ENCODE results near the gene MED13.

The MED13 gene, protein sequence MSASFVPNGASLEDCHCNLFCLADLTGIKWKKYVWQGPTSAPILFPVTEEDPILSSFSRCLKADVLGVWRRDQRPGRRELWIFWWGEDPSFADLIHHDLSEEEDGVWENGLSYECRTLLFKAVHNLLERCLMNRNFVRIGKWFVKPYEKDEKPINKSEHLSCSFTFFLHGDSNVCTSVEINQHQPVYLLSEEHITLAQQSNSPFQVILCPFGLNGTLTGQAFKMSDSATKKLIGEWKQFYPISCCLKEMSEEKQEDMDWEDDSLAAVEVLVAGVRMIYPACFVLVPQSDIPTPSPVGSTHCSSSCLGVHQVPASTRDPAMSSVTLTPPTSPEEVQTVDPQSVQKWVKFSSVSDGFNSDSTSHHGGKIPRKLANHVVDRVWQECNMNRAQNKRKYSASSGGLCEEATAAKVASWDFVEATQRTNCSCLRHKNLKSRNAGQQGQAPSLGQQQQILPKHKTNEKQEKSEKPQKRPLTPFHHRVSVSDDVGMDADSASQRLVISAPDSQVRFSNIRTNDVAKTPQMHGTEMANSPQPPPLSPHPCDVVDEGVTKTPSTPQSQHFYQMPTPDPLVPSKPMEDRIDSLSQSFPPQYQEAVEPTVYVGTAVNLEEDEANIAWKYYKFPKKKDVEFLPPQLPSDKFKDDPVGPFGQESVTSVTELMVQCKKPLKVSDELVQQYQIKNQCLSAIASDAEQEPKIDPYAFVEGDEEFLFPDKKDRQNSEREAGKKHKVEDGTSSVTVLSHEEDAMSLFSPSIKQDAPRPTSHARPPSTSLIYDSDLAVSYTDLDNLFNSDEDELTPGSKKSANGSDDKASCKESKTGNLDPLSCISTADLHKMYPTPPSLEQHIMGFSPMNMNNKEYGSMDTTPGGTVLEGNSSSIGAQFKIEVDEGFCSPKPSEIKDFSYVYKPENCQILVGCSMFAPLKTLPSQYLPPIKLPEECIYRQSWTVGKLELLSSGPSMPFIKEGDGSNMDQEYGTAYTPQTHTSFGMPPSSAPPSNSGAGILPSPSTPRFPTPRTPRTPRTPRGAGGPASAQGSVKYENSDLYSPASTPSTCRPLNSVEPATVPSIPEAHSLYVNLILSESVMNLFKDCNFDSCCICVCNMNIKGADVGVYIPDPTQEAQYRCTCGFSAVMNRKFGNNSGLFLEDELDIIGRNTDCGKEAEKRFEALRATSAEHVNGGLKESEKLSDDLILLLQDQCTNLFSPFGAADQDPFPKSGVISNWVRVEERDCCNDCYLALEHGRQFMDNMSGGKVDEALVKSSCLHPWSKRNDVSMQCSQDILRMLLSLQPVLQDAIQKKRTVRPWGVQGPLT (N-terminal part only)

DNA sequence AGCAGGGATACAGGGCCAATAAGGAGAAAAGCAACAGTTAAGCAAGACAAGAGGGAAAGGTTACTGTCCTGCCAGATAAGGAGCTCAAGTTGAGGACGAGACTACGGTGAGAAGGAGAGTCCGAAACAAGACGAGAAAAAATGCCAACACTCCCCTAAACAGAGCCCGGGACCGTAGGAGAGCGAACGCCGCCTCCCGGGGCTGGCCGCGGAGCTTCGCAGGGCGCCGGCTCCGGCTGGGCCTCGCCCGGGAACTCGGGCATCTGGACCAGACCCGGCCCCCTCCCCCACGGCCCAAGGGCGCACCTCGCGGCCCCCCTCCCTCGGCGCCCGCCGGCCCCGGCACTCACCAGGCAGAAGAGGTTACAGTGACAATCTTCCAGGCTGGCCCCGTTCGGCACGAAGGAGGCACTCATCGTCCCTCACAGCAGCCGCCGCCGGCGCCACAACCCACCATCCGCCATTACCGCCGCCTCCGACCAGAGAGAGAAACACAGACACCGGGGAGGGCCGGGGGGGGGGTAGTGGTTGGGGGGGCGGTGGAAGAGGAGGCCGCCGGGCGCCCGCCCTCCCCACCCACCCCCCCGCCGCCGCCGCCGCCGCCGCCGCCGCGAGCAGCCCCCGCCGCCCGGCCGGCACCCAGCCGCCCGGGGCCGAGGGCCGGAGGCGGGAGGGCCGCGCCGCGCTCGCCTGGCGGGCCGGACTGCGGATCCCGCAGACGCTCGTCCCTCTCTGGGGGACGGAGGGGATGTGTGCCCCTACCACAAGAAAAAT is at the start of gene MED13:
MED13 (minus strand) TSS at position 488 of the 773 bp plus-strand sequence; CDS start at position 415, 73 bp downstream.
- DNase-seq (ENCODE audit: low spot score): peak; percentile 73

DNA sequence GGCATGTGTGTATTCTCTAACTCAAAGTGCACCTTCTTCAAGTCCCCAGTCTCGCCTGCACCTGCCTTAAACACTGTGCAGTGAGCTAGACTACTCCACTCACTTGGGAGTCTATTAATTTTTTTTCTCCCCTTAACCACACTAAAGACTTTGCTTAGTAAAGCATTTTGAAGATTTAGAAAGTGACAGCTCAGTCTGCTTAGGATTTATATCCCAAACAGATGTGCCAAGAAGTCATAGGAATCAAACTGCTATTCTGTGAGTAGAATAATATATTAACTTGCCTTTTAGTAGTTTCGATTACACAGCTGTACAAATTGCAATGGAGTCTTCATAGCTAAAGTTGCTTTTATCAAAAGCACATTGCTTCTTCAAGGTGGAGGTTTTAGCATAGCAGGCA is 47.2 kb upstream of the MED13 start:
- no peak for DNase-seq (ENCODE audit: low spot score)

DNA sequence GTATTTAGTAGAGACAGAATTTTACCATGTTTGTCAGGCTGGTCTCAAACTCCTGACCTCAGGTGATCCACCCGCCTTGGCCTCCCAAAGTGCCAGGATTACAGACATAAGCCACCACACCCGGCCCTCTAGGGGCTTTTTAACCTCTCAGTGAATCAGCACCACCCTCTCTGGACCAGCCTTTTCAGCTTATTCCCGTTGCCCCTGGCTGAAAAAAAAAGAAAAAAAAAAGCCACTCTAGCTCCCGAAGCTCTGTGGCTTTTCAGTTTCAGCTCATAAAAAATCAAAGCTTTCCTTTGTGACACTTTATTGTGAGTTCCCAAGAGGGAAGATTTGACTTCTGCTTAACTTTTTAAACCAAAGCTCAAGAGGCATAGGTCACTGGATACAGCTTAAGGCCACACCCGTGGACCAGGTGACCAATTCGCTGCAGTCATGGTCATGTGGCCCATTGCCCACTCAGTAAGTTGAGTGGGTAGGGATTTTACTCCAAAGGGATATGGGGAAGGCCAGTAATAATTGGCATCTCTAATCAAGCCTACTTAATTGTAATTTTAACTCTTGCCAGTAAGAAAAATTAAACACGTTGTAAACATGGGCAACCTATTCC is 46.6 kb upstream of the MED13 start:
- no peak for DNase-seq (ENCODE audit: low spot score)

DNA sequence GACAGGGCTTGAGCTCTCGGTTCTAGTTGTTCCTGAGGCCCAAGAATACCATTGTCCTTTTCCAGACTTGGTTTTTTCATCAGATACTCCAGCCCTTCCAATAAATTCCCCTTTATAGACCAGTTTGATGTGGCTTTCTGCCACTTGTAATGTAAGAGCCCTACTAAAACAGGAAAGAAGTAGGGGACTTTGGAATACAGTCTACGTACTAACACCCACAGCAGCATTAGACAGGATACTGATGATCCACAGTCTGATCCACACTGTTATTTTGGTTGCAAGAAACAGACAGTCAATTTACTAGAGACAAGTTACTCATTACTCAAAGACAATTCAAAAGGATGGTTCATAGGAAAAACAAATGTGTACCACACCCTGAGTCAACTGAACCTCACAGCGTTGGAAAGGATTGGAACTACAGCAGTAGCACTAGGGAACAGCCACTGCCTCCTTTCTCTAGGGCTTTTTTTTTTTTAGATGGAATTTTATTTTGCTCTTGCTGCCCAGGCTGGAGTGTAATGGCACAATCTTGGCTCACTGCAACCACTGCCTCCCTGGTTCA is 45.9 kb upstream of the MED13 start:
- DNase-seq (ENCODE audit: low spot score): no peak

DNA sequence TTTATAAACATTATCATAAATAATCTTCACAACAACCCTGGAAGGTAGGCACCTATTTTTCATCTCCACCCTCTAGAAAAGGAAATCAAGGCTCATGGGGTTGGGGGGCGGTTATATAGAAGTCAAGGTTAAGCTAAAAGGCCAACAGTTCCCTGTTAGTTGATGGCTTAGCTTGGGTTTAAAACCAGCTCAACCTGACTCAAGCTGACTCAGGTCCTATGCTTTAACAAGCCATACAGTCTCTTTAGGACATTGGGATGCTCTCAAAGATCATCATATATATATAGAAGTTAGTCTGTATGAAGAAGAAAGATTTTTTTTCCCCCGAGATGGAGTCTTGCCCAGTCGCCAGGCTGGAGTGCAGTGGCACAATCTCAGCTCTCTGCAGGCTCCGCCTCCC is 44.8 kb upstream of the MED13 start:
- DNase-seq (ENCODE audit: low spot score): no peak

DNA sequence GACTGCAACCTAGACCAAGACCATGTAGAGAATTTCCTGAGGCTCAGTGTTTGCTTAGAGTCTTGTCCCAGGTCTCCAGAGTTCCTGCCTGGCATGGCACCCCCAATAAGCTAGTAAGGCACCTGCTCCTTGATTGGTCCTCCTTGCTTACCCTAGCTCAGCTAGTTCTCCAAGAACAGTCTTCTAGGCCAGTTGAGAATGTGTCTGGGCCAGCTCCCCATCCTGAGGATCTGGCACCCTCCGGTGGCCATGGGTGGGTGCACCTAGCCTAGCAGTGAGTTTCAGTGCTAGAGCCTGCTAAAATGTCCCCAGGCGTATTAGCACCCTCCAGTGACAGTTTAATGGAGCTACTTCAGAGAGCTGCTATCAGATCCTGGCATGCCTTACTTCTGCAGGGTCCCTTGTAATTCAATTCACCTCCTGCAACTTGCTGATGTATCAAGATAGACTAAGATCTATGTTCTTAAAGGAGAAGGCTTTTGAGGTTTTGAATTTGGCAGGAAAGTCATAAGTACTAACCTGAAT is 44.4 kb upstream of the MED13 start:
- DNase-seq (ENCODE audit: low spot score): peak; percentile 66

DNA sequence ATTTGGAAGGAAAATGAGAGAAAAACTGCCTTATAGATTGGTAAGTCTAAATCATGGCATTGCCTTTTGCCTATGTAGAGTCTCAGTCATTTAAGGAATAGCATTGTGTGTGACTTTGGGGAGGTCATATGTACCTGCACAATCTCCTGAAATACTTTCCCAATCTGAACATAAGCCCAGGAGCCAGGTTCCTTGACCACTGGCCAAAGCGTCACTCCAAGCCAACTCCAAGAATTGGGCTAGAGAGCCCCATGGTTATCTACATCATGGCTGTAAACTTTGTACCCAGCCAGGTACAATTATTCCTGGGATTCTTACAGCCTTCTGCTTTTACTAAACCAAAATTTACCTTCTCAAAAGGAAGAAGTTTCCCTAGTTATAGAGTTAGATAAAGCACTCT is 40.8 kb upstream of the MED13 start:
- no peak for DNase-seq (ENCODE audit: low spot score)

DNA sequence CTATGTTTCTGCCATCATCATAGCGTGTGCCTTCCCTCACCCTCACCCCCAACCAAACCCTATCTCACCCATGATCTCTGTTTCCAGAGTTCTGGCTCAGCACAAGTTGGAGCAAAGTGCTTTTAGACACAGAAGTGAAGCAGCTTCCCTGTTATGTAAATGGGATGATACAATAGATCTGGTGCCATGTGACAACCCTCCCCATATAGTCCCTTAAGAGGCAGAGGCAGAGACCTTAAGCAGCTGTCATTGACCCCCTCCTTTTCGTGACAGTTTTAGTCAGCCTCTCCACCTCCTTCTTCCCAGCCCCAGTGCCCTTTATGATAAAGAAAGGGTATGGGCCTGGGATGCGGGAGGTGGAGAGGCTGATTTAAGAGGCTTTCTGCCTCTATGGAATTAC is 40.3 kb upstream of the MED13 start:
- DNase-seq (ENCODE audit: low spot score): no peak

DNA sequence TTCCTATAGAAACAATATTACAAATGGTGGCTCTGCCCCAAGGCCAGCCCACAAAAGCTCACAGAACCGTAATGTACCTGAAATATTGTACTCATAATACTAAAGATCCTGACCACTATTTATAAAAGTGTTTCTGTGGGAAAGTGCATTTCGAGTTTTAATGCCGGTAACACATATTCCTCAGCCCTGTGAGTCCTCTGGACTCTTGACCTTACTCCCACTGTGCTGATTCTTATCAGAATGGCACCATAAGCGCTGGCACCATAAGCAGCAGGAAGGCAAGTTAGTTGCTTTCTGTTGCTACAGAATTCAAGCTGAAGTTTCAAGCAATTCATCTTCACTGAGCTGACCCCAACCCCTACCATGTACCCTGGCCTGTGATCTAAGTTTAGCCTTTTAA is 36.4 kb upstream of the MED13 start:
- no peak for DNase-seq (ENCODE audit: low spot score)

DNA sequence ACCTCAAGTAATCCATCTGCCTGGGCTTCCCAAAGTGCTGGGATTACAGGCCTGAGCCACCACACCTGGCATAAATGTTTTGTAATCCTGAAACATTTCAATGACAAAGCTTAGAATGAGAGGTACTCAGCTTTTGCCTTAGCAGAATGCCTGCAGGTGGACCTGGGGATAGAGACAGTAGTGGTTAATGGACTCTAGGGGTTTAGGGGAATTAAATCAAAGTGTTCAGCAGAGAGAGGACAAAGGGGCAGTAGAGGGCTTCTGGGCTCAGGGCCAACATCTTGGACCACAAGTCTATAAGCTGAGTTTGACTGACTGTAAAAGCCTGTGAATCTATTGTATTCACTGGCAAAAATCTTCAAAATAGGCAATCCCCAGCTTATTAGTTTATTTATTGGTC is 36.0 kb upstream of the MED13 start:
- DNase-seq (ENCODE audit: low spot score): no peak

DNA sequence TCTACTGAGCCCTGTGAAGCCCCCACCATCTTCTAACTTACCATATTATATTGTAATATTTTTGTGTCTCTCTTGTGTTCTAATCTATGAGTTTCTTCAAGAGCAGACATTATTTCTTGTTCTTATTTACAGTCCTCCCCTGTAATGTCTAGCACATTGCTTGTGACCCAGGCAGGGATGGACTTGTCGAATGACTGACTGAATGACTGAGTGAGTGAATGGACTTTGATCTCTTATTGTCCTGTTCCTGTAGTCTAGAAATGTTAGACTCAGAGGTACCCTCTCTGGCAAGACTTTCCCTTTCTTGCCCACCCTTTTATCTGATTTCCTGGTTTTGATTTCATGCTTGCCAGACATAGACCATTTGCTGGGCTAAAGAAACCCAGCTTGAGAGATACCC is 35.0 kb upstream of the MED13 start:
- DNase-seq (ENCODE audit: low spot score): no peak

DNA sequence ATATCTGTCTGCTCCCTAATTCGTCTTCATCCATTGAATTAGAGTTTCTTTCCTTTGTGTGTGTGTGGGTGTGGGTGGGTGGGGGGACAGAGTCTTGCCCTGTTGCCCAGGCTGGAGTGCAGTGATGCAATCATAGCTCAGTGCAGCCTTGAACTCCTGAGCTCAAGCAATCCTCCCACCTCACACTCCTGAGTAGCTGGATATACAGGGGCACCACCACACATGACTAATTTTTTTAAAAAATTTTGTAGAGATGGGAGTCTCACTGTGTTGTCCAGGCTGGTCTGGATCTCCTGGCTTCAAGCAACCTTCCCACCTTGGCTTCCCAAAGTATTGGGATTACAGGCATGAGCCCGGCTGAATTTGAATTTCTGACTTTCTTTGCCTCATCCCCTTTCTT is 34.5 kb upstream of the MED13 start:
- no peak for DNase-seq (ENCODE audit: low spot score)

DNA sequence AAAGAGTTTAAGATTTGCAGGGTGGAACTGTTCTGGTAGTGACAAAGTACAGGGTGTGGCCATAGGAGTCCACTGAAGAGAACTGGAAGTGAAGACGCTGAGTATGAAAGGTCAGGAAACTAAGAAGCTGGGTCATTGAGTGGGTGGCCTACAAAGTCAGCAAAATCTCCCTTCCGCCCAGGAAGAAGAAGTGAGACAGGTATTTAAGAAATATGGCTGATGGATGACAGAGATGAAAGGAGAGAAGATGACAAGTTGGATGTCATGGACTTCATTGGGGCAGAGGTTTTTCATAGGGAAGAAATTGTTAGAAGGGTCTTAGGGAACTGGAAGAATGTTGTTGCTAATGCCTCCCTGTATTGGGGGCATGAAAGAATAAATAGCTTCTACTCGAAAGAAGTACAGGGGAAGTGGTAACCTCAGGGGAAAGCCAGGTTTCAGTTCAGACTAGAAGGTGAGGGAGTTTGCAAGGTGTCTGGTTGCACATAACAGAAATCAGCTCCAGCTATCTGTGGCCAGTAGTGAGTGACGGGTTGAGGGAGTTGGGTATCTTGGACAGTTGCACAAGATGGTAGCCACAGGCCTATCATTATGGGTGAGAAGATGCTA is 33.6 kb upstream of the MED13 start:
- DNase-seq (ENCODE audit: low spot score): peak; percentile 49

DNA sequence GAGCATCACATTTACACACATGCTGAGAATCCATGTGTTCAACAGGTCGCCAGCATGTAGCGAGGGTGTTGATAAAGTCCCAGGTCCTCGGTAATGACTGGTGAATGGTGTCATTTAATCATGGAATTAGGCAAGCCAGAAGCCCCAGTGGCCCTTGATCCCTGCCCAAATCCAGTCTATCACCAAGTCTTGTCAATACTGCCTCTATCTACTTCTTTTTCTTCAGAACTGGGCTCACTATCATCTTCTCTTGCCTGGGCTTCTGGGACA is 31.3 kb upstream of the MED13 start:
- no peak for DNase-seq (ENCODE audit: low spot score)

DNA sequence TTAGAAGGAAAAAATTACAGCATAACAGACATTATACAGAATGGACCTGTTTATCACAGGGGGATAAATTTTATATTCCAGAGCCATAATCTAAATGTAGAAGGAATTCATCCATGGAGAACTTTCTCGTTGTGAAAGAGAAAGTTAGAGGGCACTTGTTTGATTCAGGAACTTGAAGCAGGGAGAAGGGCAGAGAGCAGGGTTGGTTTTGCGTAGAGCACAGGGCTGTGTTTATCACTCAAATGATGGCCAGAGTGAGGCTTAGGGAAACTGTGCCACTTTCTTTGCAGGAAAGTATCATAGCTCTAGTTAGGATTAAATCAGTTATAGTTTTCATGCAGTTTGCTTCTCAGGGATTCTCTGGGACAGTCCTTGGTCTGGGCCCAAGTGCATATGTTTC is 29.1 kb upstream of the MED13 start:
- DNase-seq (ENCODE audit: low spot score): no peak

DNA sequence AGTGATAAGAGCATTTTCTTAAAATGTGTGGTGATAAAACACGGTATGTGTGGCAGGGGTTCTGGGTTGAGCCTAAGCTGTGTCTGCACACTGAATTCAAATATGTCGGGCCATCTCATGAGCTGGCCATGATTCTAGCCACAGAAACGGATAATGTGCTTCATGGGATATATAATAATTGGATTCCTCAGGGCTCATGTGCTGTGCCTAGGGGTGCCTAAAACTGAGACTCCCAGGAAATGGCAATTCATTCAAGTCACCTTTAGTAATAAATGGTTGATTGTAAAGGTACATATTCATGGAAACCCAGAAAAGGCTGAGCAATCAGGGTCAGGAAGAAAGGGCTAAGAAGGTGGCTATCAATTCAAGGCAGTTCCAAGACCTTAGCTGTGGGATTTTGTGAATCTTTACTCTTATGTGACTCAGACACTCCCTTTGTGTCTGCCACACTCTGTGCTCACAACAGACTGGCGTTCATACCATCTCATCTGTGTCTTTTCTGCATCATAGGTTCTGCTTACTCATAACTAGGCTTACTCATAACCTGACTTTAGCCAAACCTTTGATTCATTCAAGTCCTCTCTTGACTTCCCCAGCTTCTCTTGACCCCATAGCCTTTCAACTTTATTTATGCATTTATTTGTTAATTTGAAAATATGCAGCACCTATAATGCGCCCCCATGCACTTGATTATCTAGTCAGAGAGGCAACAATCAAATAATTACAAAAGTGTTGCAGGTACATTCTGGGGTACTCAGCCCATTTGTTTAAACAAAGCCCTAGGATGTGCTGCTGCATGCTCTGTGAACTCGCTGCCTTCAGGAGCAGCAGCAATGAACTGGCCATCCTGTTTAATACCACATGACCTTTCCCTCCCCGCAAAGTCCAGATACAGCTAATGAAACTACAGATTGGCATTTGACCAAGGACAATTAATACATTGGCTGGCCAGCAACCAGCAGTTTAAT is 28.4 kb upstream of the MED13 start:
- no peak for DNase-seq (ENCODE audit: low spot score)

DNA sequence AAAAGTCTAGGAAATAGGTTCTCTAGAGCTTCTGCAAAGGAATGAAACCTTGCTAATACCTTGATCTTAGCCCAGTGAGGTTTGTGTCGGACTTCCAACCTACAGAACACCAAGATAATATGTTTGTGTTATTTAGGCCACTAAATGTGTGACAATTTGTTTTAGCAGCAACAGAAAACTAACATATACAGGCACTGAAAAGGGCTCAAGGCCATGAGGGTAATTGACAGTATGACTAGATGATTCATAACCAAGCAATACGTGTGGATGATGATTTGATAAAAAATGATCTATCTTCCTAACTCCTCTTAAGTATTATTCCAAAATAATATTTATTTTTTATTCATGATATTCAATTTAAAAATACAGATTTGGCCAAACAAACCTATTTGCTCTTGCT is 27.7 kb upstream of the MED13 start:
- DNase-seq (ENCODE audit: low spot score): no peak

DNA sequence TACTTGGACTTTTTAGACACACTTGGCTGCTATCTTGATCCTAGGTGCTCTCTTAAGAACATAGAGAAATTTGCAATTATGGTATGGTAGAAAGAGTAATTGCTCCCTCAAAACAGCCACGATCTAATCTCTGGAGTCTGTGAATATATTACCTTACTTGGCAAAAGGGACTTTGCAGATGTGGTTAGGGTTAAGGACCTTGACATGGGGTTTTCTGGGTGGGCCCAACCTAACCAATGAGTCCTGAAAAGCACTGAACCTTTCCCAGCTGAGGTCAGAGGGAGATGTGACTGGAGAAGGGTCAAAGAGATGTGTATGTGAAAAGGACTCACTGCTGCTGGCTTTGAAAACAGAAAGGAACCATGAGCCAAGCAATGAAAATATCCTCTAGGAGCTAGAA is 26.7 kb upstream of the MED13 start:
- DNase-seq (ENCODE audit: low spot score): no peak

DNA sequence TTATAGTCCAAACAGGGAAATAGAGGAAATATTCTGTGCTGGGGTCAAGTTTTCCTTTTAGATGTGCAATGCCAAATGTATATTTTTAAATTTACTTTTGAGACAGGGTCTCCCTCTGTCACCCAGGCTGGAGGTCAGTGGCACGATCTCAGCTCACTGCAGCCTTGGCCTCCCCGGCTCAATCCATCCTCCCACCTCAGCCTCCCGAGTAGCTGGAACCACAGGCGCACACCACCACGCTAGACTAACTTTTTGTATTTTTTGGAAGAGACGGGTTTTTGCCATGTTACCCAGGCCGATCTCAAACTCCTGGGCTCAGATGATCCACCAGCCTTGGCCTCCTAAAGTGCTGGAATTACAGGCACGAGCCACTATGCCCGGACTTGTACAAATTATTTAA is 25.8 kb upstream of the MED13 start:
- no peak for DNase-seq (ENCODE audit: low spot score)

Measured in germinal center (tissue), 1 donor.